GM10248 (cell line): ENCODE measurements around the gene VDAC2.

Source experiments
- CTCF ChIA-PET: fragments of 300-600 bp; sonication (Branson Sonifier 250); formaldehyde crosslinking; extraction: SDS; loops from one replicate; lab custom pipeline; 2021; ENCODE audit warnings: antibody characterized with exemption; lab: Yijun Ruan, JAX
- POLR2A ChIA-PET: fragments of 350-650 bp; sonication (Branson Sonifier 250); formaldehyde crosslinking; extraction: SDS; loops from one replicate; lab custom pipeline; 2020; ENCODE audit warnings: antibody characterized with exemption; lab: Yijun Ruan, JAX
- DNase-seq: peaks from one replicate; pipeline ENCODE4 v3.0.0; 2012; ENCODE audit errors: extremely low spot score
- TF ChIP-seq, protein P1 (sequence below): IDR thresholded peaks from 2 replicates; pipeline ENCODE4 v1.5.1; 2012; ENCODE audit warnings: mild to moderate bottlenecking, low read depth; ENCODE audit errors: extremely low read depth, missing control alignments, control extremely low read depth

The VDAC2 gene

GRCh38 chr10:75238182-75239095 is 27.8 kb downstream of the VDAC2 start:
- TF ChIP-seq, protein P1, sequence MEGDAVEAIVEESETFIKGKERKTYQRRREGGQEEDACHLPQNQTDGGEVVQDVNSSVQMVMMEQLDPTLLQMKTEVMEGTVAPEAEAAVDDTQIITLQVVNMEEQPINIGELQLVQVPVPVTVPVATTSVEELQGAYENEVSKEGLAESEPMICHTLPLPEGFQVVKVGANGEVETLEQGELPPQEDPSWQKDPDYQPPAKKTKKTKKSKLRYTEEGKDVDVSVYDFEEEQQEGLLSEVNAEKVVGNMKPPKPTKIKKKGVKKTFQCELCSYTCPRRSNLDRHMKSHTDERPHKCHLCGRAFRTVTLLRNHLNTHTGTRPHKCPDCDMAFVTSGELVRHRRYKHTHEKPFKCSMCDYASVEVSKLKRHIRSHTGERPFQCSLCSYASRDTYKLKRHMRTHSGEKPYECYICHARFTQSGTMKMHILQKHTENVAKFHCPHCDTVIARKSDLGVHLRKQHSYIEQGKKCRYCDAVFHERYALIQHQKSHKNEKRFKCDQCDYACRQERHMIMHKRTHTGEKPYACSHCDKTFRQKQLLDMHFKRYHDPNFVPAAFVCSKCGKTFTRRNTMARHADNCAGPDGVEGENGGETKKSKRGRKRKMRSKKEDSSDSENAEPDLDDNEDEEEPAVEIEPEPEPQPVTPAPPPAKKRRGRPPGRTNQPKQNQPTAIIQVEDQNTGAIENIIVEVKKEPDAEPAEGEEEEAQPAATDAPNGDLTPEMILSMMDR = no peak
- POLR2A ChIA-PET = no interaction called here
- CTCF ChIA-PET = interaction anchor here (0.6 to 11.1 kb wide), 8 partner anchors 8 to 994 kb away, joined by 3 to 148 read pairs (median 9); partner anchors contain the start of gene VDAC2
- DNase-seq = no peak

DNA sequence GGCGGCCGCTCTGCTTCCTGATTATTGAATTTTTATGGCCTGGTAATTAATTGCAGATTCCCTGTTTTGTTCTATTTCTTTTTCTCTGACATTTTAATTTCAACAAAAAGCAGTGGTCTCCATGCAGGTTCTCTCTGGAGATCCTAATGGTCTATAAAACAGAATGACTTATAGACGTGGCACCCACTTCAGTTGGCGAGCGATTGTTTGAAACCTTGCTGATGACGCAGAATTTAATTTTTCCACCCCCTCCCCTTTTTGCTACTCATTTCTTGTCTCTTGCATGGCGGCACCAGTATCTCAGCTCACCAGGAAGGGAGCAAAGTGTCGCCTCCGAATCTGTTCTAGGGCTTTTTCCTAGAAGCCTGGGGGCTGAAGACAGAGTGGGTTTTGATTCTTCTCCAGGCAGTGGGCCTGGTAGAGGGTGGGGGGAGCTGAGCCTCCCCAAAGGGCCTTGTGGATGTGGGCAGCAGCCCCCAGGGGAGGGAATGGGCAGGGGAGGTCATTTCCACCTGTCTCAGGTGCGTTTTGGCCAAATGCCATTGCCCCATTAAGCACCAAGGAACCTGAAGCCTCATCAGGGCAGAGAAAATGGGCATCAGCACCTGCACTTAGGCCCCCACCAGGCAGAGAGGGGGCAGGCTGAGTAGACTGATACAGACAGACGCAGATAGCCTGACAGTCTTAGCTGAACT is 28.6 kb downstream of the VDAC2 start:
- no peak for DNase-seq
- POLR2A ChIA-PET = no interaction called here
- TF ChIP-seq, protein P1 = no peak
- CTCF ChIA-PET = interaction anchor here (0.6 to 1.5 kb wide), 3 partner anchors 8 to 995 kb away, joined by 3 to 5 read pairs (median 3); no protein-coding TSS in a partner anchor

DNA sequence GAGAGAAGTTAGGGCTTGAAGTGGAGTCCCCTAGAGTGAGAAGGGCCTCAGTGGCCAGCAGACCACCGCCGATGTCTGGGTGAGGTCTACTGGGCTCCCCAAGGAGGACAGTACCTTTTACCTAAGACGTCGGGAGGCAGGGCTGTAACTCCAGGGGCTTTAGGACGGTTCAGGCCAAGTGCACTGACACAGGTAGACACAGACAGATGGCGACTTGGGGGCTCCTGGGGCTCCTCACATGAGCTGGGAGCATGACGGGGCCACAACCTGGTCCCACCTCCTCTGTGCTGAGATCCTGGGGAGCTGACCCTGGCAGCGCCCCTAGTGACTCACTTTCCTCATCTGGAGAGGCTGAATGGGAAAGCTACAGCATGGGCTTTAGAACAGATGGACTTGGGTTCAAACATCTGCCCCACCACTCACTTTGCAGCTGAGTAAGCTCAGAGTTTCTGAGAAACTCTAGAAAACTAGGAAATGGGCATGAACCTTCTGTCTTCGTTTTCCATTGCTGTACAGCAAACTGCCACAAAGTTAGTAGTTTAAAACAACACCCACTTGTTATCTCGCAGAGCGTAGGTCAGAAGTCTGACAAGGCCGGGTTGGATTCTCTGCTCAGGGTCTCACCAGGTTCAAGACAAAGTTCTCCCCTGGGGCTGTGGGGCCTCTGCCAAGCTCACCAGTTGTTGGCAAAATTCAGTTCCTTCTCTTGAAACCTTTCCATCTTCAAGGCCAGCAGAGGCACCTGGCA is 29.9 kb downstream of the VDAC2 start:
- ChIA-PET CTCF (interaction anchor here (0.7 to 1.5 kb wide), 3 partner anchors 9 to 997 kb away, joined by 3 to 5 read pairs (median 3); no protein-coding TSS in a partner anchor), POLR2A (interaction anchor here (0.7 kb wide), 1 partner anchor 18 kb away, joined by 4 read pairs; no protein-coding TSS in a partner anchor)
- TF ChIP-seq, protein P1 = no peak
- DNase-seq = no peak

DNA sequence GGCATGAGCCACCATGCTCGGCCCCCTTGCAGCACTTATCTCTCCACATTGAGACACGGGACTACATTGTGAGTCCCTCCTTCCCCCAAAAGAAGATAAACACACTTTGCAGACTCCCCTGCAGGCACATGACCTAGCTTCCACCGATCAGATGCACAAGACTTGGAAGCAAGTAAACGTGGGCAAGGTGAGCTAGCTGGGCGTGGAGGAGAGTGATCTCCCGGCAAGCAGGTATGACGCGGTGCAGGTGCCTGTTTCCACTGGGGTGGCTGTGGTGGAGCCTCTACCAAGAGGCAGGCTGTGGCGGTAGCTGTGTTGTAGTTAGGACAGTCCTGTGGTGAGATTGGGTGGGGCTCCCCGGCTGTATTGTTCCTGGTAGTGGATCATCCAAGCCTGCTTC is 32.8 kb downstream of the VDAC2 start:
- ChIA-PET POLR2A (no interaction called here), CTCF (no interaction called here)
- no peak for DNase-seq
- TF ChIP-seq, protein P1 = no peak

DNA sequence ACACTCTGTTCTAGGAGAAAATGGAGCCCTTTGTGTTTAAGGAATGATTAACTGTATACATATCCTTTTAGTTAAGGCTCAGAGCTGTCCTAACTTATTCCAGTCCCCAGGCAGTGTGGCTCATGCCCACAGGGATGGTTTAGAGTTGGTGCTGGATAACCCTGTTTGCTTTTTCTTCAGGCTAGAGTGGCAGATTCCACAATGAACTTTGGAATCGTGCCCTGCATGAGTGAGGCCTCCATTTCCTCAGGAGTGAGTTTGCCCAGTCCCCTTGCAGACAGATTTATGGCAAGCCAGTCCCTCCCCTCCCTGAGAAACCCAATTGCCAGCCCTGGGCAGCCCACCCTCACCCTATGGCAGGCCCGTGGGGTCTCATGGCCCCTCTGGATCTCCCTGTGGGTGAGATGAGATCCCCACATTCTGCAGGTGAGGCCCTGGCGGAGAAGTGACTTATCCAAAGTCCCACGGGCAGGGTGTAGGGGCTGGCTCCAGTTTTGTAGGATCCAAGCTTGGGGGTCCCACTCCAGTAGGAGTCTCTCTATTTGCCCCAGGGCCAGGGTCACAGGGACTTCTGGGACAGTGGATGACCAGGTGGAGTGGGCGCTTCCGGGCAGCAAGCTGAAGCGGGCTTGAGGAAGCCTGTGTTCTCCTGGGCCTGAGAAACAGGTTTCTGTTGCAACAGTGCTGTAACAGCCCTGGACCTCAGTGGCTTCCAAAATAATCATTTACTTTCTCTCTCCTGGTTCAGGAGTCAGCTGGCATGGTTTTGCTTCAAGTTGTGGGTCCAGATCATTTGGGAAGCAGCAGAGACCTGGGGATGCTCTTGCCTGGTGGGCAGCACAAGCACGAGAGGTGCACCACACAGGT is 34.1 kb downstream of the VDAC2 start:
- TF ChIP-seq, protein P1 = no peak
- no peak for DNase-seq
- ChIA-PET CTCF (no interaction called here), POLR2A (no interaction called here)
